A549 (cell line): ENCODE results near the gene COX19. TPM values are rescaled to one million over a fixed set of nuclear protein-coding genes. Genes with fewer than 3 reads are reported as not detected.

ENCODE experiments used
- ATAC-seq, 2 experiments: fragments of 200-7000 bp in 1 of 2; fragments of >200 bp in 1 of 2; cut with Nextera tagmentation in 1 of 2; cut with Tn5 transposase in 1 of 2; 3 replicates each; pipeline versions ENCODE4 v1.8.0 to v1.9.1; 2018 to 2020; ENCODE audit warnings: mild to moderate bottlenecking in 1 of 2, moderate library complexity in 1 of 2
- CTCF ChIA-PET: fragments of 300-600 bp; sonication (Branson Sonifier 250); formaldehyde crosslinking; extraction: SDS; loops from one replicate; lab custom pipeline; 2021; ENCODE audit warnings: antibody characterized with exemption, inconsistent platforms; lab: Yijun Ruan, JAX
- POLR2A ChIA-PET: fragments of 350-600 bp; formaldehyde crosslinking; extraction: SDS; loops from one replicate; lab custom pipeline; 2021; ENCODE audit warnings: antibody characterized with exemption, inconsistent platforms; lab: Yijun Ruan, JAX
- DNase-seq, 2 experiments: peaks; one replicate each; pipeline versions ENCODE4 v3.0.0 to v3.0.0-alpha.2; 2011 to 2016; ENCODE audit warnings: low read depth in 1 of 2, low spot score in 1 of 2
- FAIRE-seq: peaks from 2 replicates; lab custom pipeline; 2011; peaks lifted over from hg19 to GRCh38; lab: Jason Lieb, UNC
- H3K27ac ChIP-seq, 2 experiments: fragments of >200 bp; sonication (Bioruptor Twin); formaldehyde crosslinking; 3 replicates each; pipeline ENCODE4 v1.5.1; 2016 to 2017
- H3K4me1 ChIP-seq: fragments of >200 bp; sonication (Bioruptor Twin); formaldehyde crosslinking; 3 replicates; pipeline ENCODE4 v1.6.1; 2016
- H3K4me2 ChIP-seq: fragments of >200 bp; sonication (Bioruptor Twin); formaldehyde crosslinking; 3 replicates; pipeline ENCODE4 v1.6.1; 2016
- H3K4me3 ChIP-seq: fragments of >200 bp; sonication (Bioruptor Twin); formaldehyde crosslinking; 3 replicates; pipeline ENCODE4 v1.5.1; 2016
- H3K9me3 ChIP-seq: fragments of >200 bp; sonication (Bioruptor Twin); formaldehyde crosslinking; 3 replicates; pipeline ENCODE4 v1.6.1; 2016
- BCL3 ChIP-seq: fragments of >200 bp; sonication (Bioruptor Twin); formaldehyde crosslinking; IDR thresholded peaks from 3 replicates; pipeline ENCODE4 v1.6.1; 2016
- CBX8 ChIP-seq: fragments of 200-600 bp; sonication (generic); IDR thresholded peaks from 2 replicates; pipeline ENCODE4 v1.6.1; 2016
- E2F6 ChIP-seq: IDR thresholded peaks from 2 replicates; pipeline ENCODE4 v1.6.1; 2012; ENCODE audit warnings: low read depth, borderline replicate concordance
- EHF ChIP-seq: fragments of 250-450 bp; sonication (Bioruptor Pico); IDR thresholded peaks from 2 replicates; pipeline ENCODE4 v1.5.0; 2020; ENCODE audit warnings: mild to moderate bottlenecking
- EHMT2 ChIP-seq: fragments of 200-600 bp; sonication (generic); IDR thresholded peaks from 2 replicates; pipeline ENCODE4 v1.6.1; 2016; ENCODE audit warnings: antibody characterized with exemption, low read depth, mild to moderate bottlenecking, moderate library complexity
- FOSB ChIP-seq: fragments of 250-450 bp; sonication (Bioruptor Pico); IDR thresholded peaks from 2 replicates; pipeline ENCODE4 v1.5.0; 2020; ENCODE audit warnings: mild to moderate bottlenecking, moderate library complexity
- HDAC2 ChIP-seq: fragments of 200-600 bp; sonication (generic); IDR thresholded peaks from 2 replicates; pipeline ENCODE4 v1.6.1; 2016
- HES2 ChIP-seq: fragments of >200 bp; sonication (Bioruptor Twin); formaldehyde crosslinking; IDR thresholded peaks from 2 replicates; pipeline ENCODE4 v1.6.1; 2016
- HMGXB4 ChIP-seq: fragments of 250-450 bp; sonication (Bioruptor Pico); IDR thresholded peaks from 2 replicates; pipeline ENCODE4 v1.5.0; 2021; ENCODE audit warnings: mild to moderate bottlenecking, moderate library complexity, borderline replicate concordance
- HOXB5 ChIP-seq: fragments of 250-450 bp; sonication (Bioruptor Pico); IDR thresholded peaks from 2 replicates; pipeline ENCODE4 v1.5.0; 2020; ENCODE audit warnings: mild to moderate bottlenecking, moderate library complexity
- MAFK ChIP-seq: fragments of 450-650 bp; IDR thresholded peaks from 2 replicates; pipeline ENCODE4 v1.6.1; 2014; ENCODE audit not compliant: partially characterized antibody
- MAX ChIP-seq: IDR thresholded peaks from 2 replicates; pipeline ENCODE4 v1.6.1; 2012
- NFE2L2 ChIP-seq: fragments of 150-350 bp; conservative IDR thresholded peaks from 2 replicates; pipeline ENCODE4 v1.6.1; 2014; ENCODE audit warnings: low read length
- NR3C1 ChIP-seq: fragments of >200 bp; sonication (Bioruptor Twin); formaldehyde crosslinking; IDR thresholded peaks from 3 replicates; pipeline ENCODE4 v1.6.1; 2017
- PBX3 ChIP-seq: IDR thresholded peaks from 2 replicates; pipeline ENCODE4 v1.6.1; 2012
- RAD21 ChIP-seq, 2 experiments: fragments of >200 bp in 1 of 2; sonication (Bioruptor Twin) in 1 of 2; formaldehyde crosslinking in 1 of 2; IDR thresholded peaks in 1 of 2; conservative IDR thresholded peaks in 1 of 2; 2 replicates in 1 of 2; 3 replicates in 1 of 2; pipeline ENCODE4 v1.6.1; 2012 to 2018; ENCODE audit warnings: inconsistent platforms in 1 of 2
- RARB ChIP-seq: fragments of 250-450 bp; sonication (Bioruptor Pico); IDR thresholded peaks from 2 replicates; pipeline ENCODE4 v1.8.0; 2021; ENCODE audit warnings: mild to moderate bottlenecking, moderate library complexity
- RCOR1 ChIP-seq: fragments of 150-350 bp; IDR thresholded peaks from 2 replicates; pipeline ENCODE4 v1.6.1; 2014; ENCODE audit warnings: antibody characterized with exemption, low read length, low read depth
- REST ChIP-seq: fragments of 200-600 bp; sonication (generic); IDR thresholded peaks from 2 replicates; pipeline ENCODE4 v1.6.1; 2016; ENCODE audit warnings: antibody characterized with exemption, mild to moderate bottlenecking, moderate library complexity
- SMC3 ChIP-seq: fragments of >200 bp; sonication (Bioruptor Twin); formaldehyde crosslinking; IDR thresholded peaks from 3 replicates; pipeline ENCODE4 v1.6.1; 2018; ENCODE audit warnings: inconsistent platforms
- SREBF2 ChIP-seq: fragments of 450-650 bp; IDR thresholded peaks from 2 replicates; pipeline ENCODE4 v1.6.1; 2014; ENCODE audit warnings: mild to moderate bottlenecking, moderate library complexity
- TFCP2L1 ChIP-seq: fragments of 250-450 bp; sonication (Bioruptor Pico); IDR thresholded peaks from 2 replicates; pipeline ENCODE4 v1.5.0; 2021; ENCODE audit warnings: mild to moderate bottlenecking
- USF2 ChIP-seq: fragments of 450-650 bp; IDR thresholded peaks from 2 replicates; pipeline ENCODE4 v1.6.1; 2014; ENCODE audit warnings: antibody characterized with exemption
- ZC3H11A ChIP-seq: fragments of 450-650 bp; IDR thresholded peaks from 2 replicates; pipeline ENCODE4 v1.6.1; 2014; ENCODE audit warnings: antibody characterized with exemption, mild to moderate bottlenecking
- ZSCAN20 ChIP-seq: fragments of 250-450 bp; sonication (Bioruptor Pico); IDR thresholded peaks from 2 replicates; pipeline ENCODE4 v1.8.0; 2022; ENCODE audit warnings: mild to moderate bottlenecking, moderate library complexity
- WGBS: methylation state at CpG from one replicate; pipeline ENCODE4 v1.1.6; 2017; ENCODE audit errors: missing lambda C conversion rate; 5-methylcytosine and 5-hydroxymethylcytosine counted together
- polyA plus RNA-seq, 4 experiments: library from polyadenylated mRNA; depleted of rRNA in 3 of 4; stranded (reverse); fragments of >200 nt; fragmentation: RNase III in 1 of 4; extraction: RNeasy Plus Mini Kit Qiagen cat#74134 plus additional on column Dnase treatment in 1 of 4; gene quantifications; 2 replicates in 3 of 4; 3 replicates in 1 of 4; pipeline ENCODE4 v1.2.3, GENCODE V29; 2011 to 2017

Gene COX19
- polyA plus RNA-seq, 2 of the 4 experiments (the other 2 are of a cell fraction): 6.2 to 7.6 TPM

- Histone ChIP-seq H3K27ac (peak overlapping the region in 1 of 2 experiments; percentile 96; a peak in 3 of 6 replicates), H3K4me1 (peaks cover 24% of the 10 kb centered on the region), H3K9me3 (no peaks in the 10 kb centered on the region), H3K4me3 (peak overlapping the region; percentile 77; the same call in 1 of the 3 replicates)
- CTCF ChIA-PET: interaction anchor here (1.2 to 8.7 kb wide), 8 partner anchors 18 to 200 kb away, joined by 3 to 108 read pairs (median 5); no protein-coding TSS in a partner anchor
- FAIRE-seq: no peak
- DNase-seq: no peak
- 55% methylated on average over 28 of the region's 28 CpGs for WGBS
- POLR2A ChIA-PET: interaction anchor here (0.6 to 1.6 kb wide), 3 partner anchors 9 to 761 kb away, joined by 3 to 8 read pairs (median 8); no protein-coding TSS in a partner anchor
- TF ChIP-seq ZSCAN20 (CRISPR knock-in tag) (no peak), NFE2L2 (no peak), ZC3H11A (no peak), TFCP2L1 (CRISPR knock-in tag) (no peak), MAFK (no peak), FOSB (CRISPR knock-in tag) (no peak), EHMT2 (no peak), BCL3 (no peak), HDAC2 (no peak), SREBF2 (no peak), HES2 (no peak), RAD21 (conservative IDR thresholded peaks at IDR 0.05 in 1 of 2, IDR thresholded peaks at IDR 0.05 in 1 of 2) (no peak), SMC3 (no peak), E2F6 (no peak), PBX3 (no peak), HOXB5 (CRISPR knock-in tag) (no peak), HMGXB4 (CRISPR knock-in tag) (no peak), CBX8 (no peak), USF2 (no peak)
- TF ChIP-seq, all 56 proteins: peak for 0
- peak overlapping the region; percentile 52 for H3K4me2 ChIP-seq
- no peak for ATAC-seq
Observed at GRCh38 chr7:975702-976473, 539 bp upstream of the COX19 start.

- DNase-seq (no peak), ATAC-seq (peak in 1 of 2 experiments; percentile 16; a peak in 1 of 6 replicates), FAIRE-seq (no peak)
- Histone ChIP-seq H3K4me1 (peaks cover 24% of the 10 kb centered on the region), H3K4me2 (peak overlapping the region; percentile 91), H3K4me3 (peak overlapping the region; percentile 77), H3K9me3 (no peaks in the 10 kb centered on the region), H3K27ac (peak overlapping the region; percentile 81 to 96)
- ChIA-PET CTCF (interaction anchor here (1.2 to 8.7 kb wide), 4 partner anchors 20 to 66 kb away, joined by 3 to 108 read pairs (median 6); no protein-coding TSS in a partner anchor), POLR2A (interaction anchor here (0.7 to 1.6 kb wide), 3 partner anchors 14 to 70 kb away, joined by 3 to 8 read pairs (median 4); partner anchors contain the start of gene GPR146)
- 25% methylated on average over 7 of the region's 7 CpGs for WGBS
- no peak for TF ChIP-seq MAX
- no peak for TF ChIP-seq ZC3H11A
- no peak for TF ChIP-seq EHF (CRISPR knock-in tag)
- TF ChIP-seq EHMT2: no peak
- no peak for TF ChIP-seq NR3C1
- no peak for TF ChIP-seq RCOR1
- no peak for TF ChIP-seq RARB (CRISPR knock-in tag)
- TF ChIP-seq REST: no peak
Observed at GRCh38 chr7:974172-974571, 1.2 kb downstream of the COX19 start.
